Measurements from ENCODE around the gene SFMBT2.

The SFMBT2 gene

DNA sequence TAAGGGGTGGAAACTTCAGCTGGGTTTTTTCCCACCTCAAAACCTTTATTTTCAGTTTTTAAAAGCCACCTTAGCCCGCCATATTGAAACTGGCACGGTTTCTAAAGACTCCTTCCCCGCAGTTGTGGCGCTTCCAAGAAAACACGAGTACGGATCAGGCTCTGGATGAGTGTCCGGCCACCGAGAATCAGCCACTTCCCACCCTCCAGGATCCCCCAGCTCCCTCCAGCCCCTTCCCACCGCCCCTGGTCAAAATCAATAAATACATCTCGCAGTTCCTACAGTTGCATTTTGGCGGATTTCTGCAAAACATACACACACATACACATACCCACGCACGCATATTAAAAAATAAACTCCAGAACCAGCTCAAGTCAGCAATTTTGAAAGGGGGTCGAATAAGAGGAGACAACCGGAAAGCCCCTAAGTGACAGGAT lies 1.1 kb downstream of the SFMBT2 start:
- H3K4me1 ChIP-seq (ENCODE audit: control insufficient read depth in 1 of 2, insufficient read depth in 1 of 2, low read depth in 1 of 2, low read length in 1 of 2) = peaks cover 58 to 63% of the 10 kb centered on the region in 2 experiments
- H3K27ac ChIP-seq = no peak overlapping the region
- H3K27me3 ChIP-seq = peaks cover 82% of the 10 kb centered on the region

DNA sequence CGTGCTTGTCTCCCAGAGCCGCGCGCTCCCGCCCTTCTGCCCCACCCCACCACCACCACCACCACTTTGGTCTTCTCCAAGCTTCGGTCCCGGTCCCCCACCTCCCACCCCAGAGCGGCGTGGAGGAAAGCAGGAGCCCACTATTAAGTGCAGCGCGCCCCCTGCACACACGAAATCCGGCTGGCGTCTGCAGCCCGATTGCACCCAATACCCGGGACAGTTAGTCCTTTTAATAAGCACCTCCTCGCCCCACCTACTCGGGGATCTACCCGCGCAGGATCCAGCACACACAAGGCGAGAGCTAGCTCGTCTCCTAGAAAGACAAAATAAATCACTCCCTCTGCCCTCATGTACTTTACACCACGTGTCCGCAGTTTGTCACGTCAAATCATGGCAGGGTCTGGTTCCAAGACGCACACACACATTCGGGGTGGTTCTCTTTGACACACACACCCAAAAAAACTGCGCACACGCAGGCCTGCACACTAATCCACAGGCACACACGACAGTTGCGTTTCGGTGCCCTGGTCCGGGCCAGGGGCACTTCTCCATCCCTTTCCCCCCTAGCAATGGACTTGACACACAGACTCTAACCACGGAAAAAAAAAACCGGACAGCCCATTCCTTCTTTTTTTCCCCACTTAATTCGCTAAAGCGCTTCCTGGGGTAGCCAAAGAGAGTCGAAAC lies 1.6 kb downstream of the SFMBT2 start:
- Histone ChIP-seq H3K27ac (no peak overlapping the region), H3K4me3 (ENCODE audit: low read depth in 1 of 2, low read length in 1 of 2) (peak overlapping the region; percentile 63 to 69), H3K9me3 (no peaks in the 10 kb centered on the region), H3K27me3 (peaks cover 77% of the 10 kb centered on the region), H3K4me1 (ENCODE audit: control insufficient read depth in 1 of 2, insufficient read depth in 1 of 2, low read depth in 1 of 2, low read length in 1 of 2) (peaks cover 58 to 63% of the 10 kb centered on the region in 2 experiments), H3K36me3 (no peaks in the 10 kb centered on the region)
- TF ChIP-seq, protein P1, sequence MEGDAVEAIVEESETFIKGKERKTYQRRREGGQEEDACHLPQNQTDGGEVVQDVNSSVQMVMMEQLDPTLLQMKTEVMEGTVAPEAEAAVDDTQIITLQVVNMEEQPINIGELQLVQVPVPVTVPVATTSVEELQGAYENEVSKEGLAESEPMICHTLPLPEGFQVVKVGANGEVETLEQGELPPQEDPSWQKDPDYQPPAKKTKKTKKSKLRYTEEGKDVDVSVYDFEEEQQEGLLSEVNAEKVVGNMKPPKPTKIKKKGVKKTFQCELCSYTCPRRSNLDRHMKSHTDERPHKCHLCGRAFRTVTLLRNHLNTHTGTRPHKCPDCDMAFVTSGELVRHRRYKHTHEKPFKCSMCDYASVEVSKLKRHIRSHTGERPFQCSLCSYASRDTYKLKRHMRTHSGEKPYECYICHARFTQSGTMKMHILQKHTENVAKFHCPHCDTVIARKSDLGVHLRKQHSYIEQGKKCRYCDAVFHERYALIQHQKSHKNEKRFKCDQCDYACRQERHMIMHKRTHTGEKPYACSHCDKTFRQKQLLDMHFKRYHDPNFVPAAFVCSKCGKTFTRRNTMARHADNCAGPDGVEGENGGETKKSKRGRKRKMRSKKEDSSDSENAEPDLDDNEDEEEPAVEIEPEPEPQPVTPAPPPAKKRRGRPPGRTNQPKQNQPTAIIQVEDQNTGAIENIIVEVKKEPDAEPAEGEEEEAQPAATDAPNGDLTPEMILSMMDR (IDR thresholded peaks at IDR 0.05) = no peak

More for the DNA sequence above, 1.1 kb downstream of the SFMBT2 start:
- Histone ChIP-seq H3K9me3 (no peaks in the 10 kb centered on the region), H3K4me3 (ENCODE audit: low read depth in 1 of 2, low read length in 1 of 2) (peak overlapping the region; percentile 63 to 69), H3K36me3 (no peaks in the 10 kb centered on the region)
- TF ChIP-seq, protein P1 (IDR thresholded peaks at IDR 0.05) = no peak

DNA sequence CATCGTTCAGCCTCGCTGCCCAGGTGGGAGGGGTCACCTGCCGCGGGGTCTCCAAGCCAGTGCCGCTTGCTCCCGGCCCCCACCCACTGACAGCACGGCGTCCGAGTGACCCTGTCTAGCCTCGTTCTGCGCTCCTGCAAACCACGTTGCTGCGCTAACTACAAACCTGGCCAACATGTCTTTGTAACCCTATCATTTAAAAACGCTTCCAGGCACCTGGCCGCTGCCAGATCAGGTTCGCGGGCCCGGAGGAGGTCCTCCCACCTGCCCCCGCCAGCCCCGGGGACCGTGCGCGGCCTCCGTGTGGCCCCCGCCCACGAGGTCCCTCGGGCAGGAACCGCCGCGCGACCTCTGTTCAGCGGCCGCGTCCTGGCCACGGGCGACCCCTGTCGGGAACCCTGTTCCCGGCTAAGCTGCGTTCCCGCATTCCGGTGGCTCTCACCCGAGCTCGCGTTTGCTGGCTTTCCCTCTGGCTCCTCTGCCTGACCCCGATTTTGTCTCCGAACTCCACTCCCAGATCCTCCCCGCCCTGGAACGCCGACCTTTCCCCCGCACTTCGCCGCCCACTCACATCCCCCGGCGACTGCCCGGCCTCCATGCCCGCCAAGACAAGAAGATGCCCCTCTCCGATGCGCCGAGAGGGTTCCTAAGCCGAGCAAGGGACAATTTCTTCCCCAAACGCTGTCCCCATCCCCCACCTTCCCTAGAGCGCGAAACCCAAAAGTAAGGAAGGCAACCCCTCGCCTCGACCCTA lies 2.4 kb downstream of the SFMBT2 start:
- TF ChIP-seq, protein P1 (IDR thresholded peaks at IDR 0.05) = no peak
- H3K9me3 ChIP-seq = no peaks in the 10 kb centered on the region
- peaks cover 70% of the 10 kb centered on the region for H3K27me3 ChIP-seq
- peaks cover 58 to 63% of the 10 kb centered on the region in 2 experiments for H3K4me1 ChIP-seq (ENCODE audit: control insufficient read depth in 1 of 2, insufficient read depth in 1 of 2, low read depth in 1 of 2, low read length in 1 of 2)
- H3K36me3 ChIP-seq = no peaks in the 10 kb centered on the region
- peak overlapping the region; percentile 63 to 69 for H3K4me3 ChIP-seq (ENCODE audit: low read depth in 1 of 2, low read length in 1 of 2)
- H3K27ac ChIP-seq = no peak overlapping the region

DNA sequence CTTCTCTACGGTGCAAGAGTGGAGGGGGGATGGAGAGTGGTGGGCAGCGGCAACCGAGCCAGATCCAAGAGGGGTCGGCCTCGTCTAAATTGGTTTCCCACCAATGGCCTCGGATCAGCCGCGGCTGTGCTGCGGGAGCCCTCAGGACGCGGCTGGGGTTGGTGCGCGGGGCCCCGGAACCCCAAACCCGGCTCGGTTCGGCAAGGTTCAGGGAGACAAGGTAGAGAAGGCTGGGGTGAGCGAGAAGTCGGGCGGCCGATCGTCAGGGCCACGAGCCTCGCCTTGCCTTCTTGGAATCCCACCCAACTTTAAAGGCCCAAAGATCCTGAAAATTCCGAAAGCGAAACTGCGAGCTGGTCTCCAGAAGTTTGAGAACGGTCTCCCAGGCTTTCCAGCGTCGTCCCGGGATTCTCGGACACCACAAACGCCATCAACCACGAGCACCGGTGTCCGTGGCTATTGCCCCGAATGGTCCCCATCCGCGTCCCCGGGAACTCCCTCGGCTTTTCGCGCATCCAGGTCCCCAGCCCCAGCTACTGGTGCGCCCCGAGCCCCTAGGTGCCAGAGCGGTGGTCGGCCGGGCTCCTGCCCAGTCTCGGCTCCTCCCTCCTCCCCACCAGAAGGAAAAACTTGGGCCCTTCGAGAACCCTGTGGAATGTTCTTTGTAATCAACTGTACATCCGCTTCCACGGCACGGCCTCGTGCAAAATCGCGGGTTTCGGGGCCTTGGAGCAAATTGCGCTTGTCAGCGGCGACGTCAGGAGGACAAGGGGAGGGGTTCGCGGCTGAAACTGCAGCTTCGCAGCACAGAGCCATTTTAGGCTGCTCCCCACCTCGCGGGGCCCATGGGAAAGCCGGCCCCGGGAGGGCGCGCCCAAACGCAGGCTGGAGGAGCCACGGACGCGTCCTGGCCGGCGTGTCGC lies 3.2 kb downstream of the SFMBT2 start:
- H3K9me3 ChIP-seq = no peaks in the 10 kb centered on the region
- peaks cover 61% of the 10 kb centered on the region for H3K27me3 ChIP-seq
- TF ChIP-seq, protein P1 (IDR thresholded peaks at IDR 0.05) = no peak
- H3K4me1 ChIP-seq (ENCODE audit: control insufficient read depth in 1 of 2, insufficient read depth in 1 of 2, low read depth in 1 of 2, low read length in 1 of 2) = peaks cover 54 to 57% of the 10 kb centered on the region in 2 experiments
- H3K27ac ChIP-seq = no peak overlapping the region
- H3K36me3 ChIP-seq = no peaks in the 10 kb centered on the region
- peak overlapping the region; percentile 63 to 69 for H3K4me3 ChIP-seq (ENCODE audit: low read depth in 1 of 2, low read length in 1 of 2)

DNA sequence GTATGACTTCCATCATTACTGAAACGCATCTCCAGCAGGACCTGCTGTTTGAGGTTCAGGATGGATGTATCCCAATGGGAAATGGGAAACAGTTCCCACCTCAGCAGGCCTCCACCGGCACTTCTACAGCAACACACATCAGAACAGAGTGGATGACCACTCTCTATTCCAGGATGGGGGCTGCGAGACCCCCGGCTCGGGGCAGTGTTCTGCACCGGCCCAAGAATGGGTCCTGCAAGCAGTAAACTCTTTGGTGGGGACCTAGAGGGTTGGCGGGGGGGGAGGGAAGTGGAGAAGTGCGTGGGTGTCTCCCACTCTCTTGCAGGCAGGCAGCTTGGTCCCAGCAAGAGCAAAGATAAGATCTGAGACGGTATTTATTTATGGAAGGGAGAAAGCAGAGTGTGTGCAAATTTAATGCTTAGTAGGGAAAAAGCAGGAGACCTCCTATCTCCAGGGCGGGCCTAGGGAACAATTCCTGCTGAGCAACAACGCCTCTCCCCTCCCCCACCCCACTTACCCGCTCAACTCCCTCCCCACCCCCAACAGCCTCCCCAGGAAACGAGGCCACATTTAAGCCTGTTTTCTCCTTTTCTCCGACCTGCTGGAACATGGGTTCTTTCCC lies 4.0 kb downstream of the SFMBT2 start:
- TF ChIP-seq, protein P1 (IDR thresholded peaks at IDR 0.05) = no peak
- H3K36me3 ChIP-seq = no peaks in the 10 kb centered on the region
- peaks cover 46 to 49% of the 10 kb centered on the region in 2 experiments for H3K4me1 ChIP-seq (ENCODE audit: control insufficient read depth in 1 of 2, insufficient read depth in 1 of 2, low read depth in 1 of 2, low read length in 1 of 2)
- no peaks in the 10 kb centered on the region for H3K9me3 ChIP-seq
- peak overlapping the region; percentile 63 to 69 for H3K4me3 ChIP-seq (ENCODE audit: low read depth in 1 of 2, low read length in 1 of 2)
- H3K27ac ChIP-seq = no peak overlapping the region
- H3K27me3 ChIP-seq = peaks cover 53% of the 10 kb centered on the region
